HCT116 (cell line): ENCODE measurements around the gene PCSK2. TPM values are rescaled to one million over a fixed set of nuclear protein-coding genes. Genes with fewer than 3 reads are reported as not detected.

Source experiments
- ATAC-seq: fragments of 200-7000 bp; cut with Tn5 transposase; 2 replicates; pipeline ENCODE4 v1.9.1; 2020; ENCODE audit warnings: mild to moderate bottlenecking, moderate library complexity
- BruUV-seq: library from RNA; stranded (reverse); fragments of 400-500 nt; replicated peaks from 2 replicates; lab custom pipeline; 2021; lab: Mats Ljungman, UMichigan
- CTCF ChIA-PET: fragments of 300-600 bp; sonication (Branson Sonifier 250); formaldehyde crosslinking; loops from one replicate; lab custom pipeline; 2021; ENCODE audit warnings: antibody characterized with exemption; lab: Charles Lee
- POLR2A ChIA-PET: fragments of 300-600, 350-600 bp; sonication (Branson Sonifier 250); formaldehyde crosslinking; loops from one replicate; lab custom pipeline; 2021; ENCODE audit warnings: antibody characterized with exemption; lab: Charles Lee
- RAD21 ChIA-PET, 2 experiments: fragments of 300-600 bp; sonication (Branson Sonifier 250); formaldehyde crosslinking; loops; one replicate each; lab custom pipeline; 2023; ENCODE audit warnings: low total read pairs in 2 of 2; ENCODE audit not compliant: uncharacterized antibody in 2 of 2, unreplicated experiment in 2 of 2, low non-redundant PET in 1 of 2; lab: Charles Lee
- DNase-seq: peaks from one replicate; pipeline ENCODE4 v3.0.0-alpha.2; 2010; ENCODE audit warnings: low read depth, low spot score
- H2AFZ ChIP-seq: fragments of 200-600 bp; shearing (Covaris generic), sonication (generic); 2 replicates; pipeline ENCODE4 v1.6.1; 2017; ENCODE audit warnings: low read depth, mixed run types, mixed read lengths, antibody characterized with exemption, low read length; ENCODE audit not compliant: poor library complexity, severe bottlenecking
- H3K27ac ChIP-seq: 2 replicates; pipeline ENCODE4 v1.5.1; 2012; ENCODE audit warnings: low read depth, low read length
- H3K27me3 ChIP-seq: fragments of 200-600 bp; sonication (generic); 2 replicates; pipeline ENCODE4 v1.6.1; 2016; ENCODE audit warnings: mixed run types, low read length, mixed read lengths; ENCODE audit not compliant: insufficient read depth
- H3K36me3 ChIP-seq, 2 experiments: fragments of 200-500 bp in 1 of 2; fragments of 200-600 bp in 1 of 2; sonication (Bioruptor generic) in 1 of 2; sonication (generic) in 1 of 2; 2 replicates each; pipeline versions ENCODE4 v1.5.1 to v1.6.1; 2014 to 2016; ENCODE audit warnings: low read length in 2 of 2, inconsistent platforms in 1 of 2, mixed read lengths in 1 of 2, mixed run types in 1 of 2; ENCODE audit not compliant: insufficient read depth in 2 of 2, control insufficient read depth in 1 of 2
- H3K4me1 ChIP-seq, 2 experiments: fragments of 200-600 bp in 1 of 2; sonication (generic) in 1 of 2; 2 replicates each; pipeline versions ENCODE4 v1.5.1 to v1.6.1; 2012 to 2017; ENCODE audit warnings: low read length in 2 of 2, inconsistent platforms in 1 of 2, mild to moderate bottlenecking in 1 of 2, mixed read lengths in 1 of 2, mixed run types in 1 of 2, moderate library complexity in 1 of 2; ENCODE audit not compliant: insufficient read depth in 2 of 2, control insufficient read depth in 1 of 2
- H3K4me2 ChIP-seq: fragments of 200-600 bp; sonication (generic); 2 replicates; pipeline ENCODE4 v1.6.1; 2017; ENCODE audit warnings: mixed run types, low read length, mixed read lengths
- H3K4me3 ChIP-seq, 2 experiments: fragments of 200-600 bp in 1 of 2; sonication (generic) in 1 of 2; replicated peaks in 1 of 2; 2 replicates each; pipeline ENCODE4 v1.5.1; 2011 to 2016; ENCODE audit warnings: low read length in 2 of 2, control low read depth in 1 of 2, low read depth in 1 of 2, mild to moderate bottlenecking in 1 of 2, mixed read lengths in 1 of 2, mixed run types in 1 of 2
- H3K79me2 ChIP-seq: fragments of 200-600 bp; sonication (generic); 2 replicates; pipeline ENCODE4 v1.6.1; 2017; ENCODE audit warnings: mild to moderate bottlenecking, mixed run types, low read length, moderate library complexity, mixed read lengths; ENCODE audit not compliant: insufficient read depth
- H3K9ac ChIP-seq: fragments of 200-600 bp; sonication (generic); 2 replicates; pipeline ENCODE4 v1.6.1; 2016; ENCODE audit warnings: low read length, mixed read lengths
- H3K9me2 ChIP-seq: fragments of 200-600 bp; sonication (generic), shearing (Covaris generic); 2 replicates; pipeline ENCODE4 v1.6.1; 2017; ENCODE audit warnings: mixed run types, mild to moderate bottlenecking, moderate library complexity; ENCODE audit not compliant: insufficient read depth
- H3K9me3 ChIP-seq, 2 experiments: fragments of 200-500 bp in 1 of 2; fragments of 200-600 bp in 1 of 2; sonication (Bioruptor generic) in 1 of 2; sonication (generic) in 1 of 2; 2 replicates each; pipeline ENCODE4 v1.6.1; 2014 to 2017; ENCODE audit warnings: low read length in 2 of 2, mixed read lengths in 2 of 2, inconsistent platforms in 1 of 2, low read depth in 1 of 2, mild to moderate bottlenecking in 1 of 2, mixed run types in 1 of 2, moderate library complexity in 1 of 2; ENCODE audit not compliant: control insufficient read depth in 1 of 2, insufficient read depth in 1 of 2
- H4K20me1 ChIP-seq: fragments of 200-600 bp; sonication (generic), shearing (Covaris generic); 2 replicates; pipeline ENCODE4 v1.6.1; 2017; ENCODE audit warnings: mixed run types, mild to moderate bottlenecking, moderate library complexity; ENCODE audit not compliant: insufficient read depth
- EZH2 ChIP-seq: fragments of 200-600 bp; sonication (generic); IDR thresholded peaks from 2 replicates; pipeline ENCODE4 v1.6.1; 2017; ENCODE audit warnings: antibody characterized with exemption, mixed run types
- JUND ChIP-seq: IDR thresholded peaks from 2 replicates; pipeline ENCODE4 v1.6.1; 2012
- REST ChIP-seq: IDR thresholded peaks from 2 replicates; pipeline ENCODE4 v1.6.1; 2012; ENCODE audit warnings: low read depth
- ZNF274 ChIP-seq: fragments of 200-500 bp; sonication (Bioruptor generic); IDR thresholded peaks from 2 replicates; pipeline ENCODE4 v1.6.1; 2014; ENCODE audit warnings: mild to moderate bottlenecking, low read depth, low read length, inconsistent platforms
- intact Hi-C: fragments of 100-400 bp; cut with micrococcal nuclease; formaldehyde crosslinking; loops from 2 replicates; pipeline ENCODE4 v1.10.0; 2022
- total RNA-seq: library from RNA; stranded (reverse); gene quantifications from one replicate; pipeline ENCODE4 v1.2.1, GENCODE V29; 2021; ENCODE audit not compliant: unreplicated experiment
- TF ChIP-seq, protein P1 (sequence below), 3 experiments: fragments of 200-600 bp in 1 of 3; sonication (generic) in 1 of 3; IDR thresholded peaks in 2 of 3; conservative IDR thresholded peaks in 1 of 3; 2 replicates each; pipeline ENCODE4 v1.5.1; 2012 to 2017; ENCODE audit warnings: low read depth in 2 of 3, low read length in 2 of 3, antibody characterized with exemption in 1 of 3, borderline replicate concordance in 1 of 3, control low read depth in 1 of 3, mild to moderate bottlenecking in 1 of 3, mixed read lengths in 1 of 3, mixed run types in 1 of 3, moderate library complexity in 1 of 3; ENCODE audit not compliant: insufficient read depth in 1 of 3

PCSK2 gene
- total RNA-seq, 1 experiment from 2014 or later, result not detected

DNA sequence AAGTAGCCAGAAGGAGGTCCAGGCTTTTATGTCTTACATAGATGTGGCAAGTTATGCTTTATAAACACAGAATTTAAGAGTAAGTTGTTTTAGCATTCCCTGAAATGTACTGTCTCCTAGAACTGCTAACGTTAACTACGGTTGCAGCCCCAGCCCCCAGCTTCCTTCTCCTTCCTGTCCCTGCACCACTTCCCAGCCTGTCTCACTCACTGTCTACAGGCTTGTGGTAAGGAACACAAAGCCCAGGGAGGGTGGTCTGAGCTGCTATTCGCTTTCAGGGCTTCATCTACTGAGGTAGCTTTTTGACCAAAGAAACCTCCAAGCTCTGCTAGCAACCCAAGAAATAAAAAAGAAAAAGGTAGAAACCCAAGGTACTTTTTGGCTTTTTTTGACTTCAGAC is 35.9 kb downstream of the PCSK2 start:
- Histone ChIP-seq H3K36me3 (no peaks in the 10 kb centered on the region), H3K27me3 (peaks cover 15% of the 10 kb centered on the region; the same call in 1 of the 2 replicates), H3K9ac (no peak overlapping the region), H3K79me2 (no peaks in the 10 kb centered on the region), H3K4me1 (no peaks in the 10 kb centered on the region), H2AFZ (no peak overlapping the region), H3K9me3 (no peaks in the 10 kb centered on the region), H3K27ac (no peak overlapping the region), H3K9me2 (no peaks in the 10 kb centered on the region), H4K20me1 (no peaks in the 10 kb centered on the region), H3K4me3 (no peak overlapping the region), H3K4me2 (no peak overlapping the region)
- BruUV-seq, result no TSS peak
- no peak for ATAC-seq
- ChIA-PET POLR2A (no interaction called here), CTCF (no interaction called here), RAD21 (no interaction called here)
- DNase-seq, result no peak
- intact Hi-C loops, result no loop called here
- no peak for TF ChIP-seq ZNF274
- TF ChIP-seq, protein P1, sequence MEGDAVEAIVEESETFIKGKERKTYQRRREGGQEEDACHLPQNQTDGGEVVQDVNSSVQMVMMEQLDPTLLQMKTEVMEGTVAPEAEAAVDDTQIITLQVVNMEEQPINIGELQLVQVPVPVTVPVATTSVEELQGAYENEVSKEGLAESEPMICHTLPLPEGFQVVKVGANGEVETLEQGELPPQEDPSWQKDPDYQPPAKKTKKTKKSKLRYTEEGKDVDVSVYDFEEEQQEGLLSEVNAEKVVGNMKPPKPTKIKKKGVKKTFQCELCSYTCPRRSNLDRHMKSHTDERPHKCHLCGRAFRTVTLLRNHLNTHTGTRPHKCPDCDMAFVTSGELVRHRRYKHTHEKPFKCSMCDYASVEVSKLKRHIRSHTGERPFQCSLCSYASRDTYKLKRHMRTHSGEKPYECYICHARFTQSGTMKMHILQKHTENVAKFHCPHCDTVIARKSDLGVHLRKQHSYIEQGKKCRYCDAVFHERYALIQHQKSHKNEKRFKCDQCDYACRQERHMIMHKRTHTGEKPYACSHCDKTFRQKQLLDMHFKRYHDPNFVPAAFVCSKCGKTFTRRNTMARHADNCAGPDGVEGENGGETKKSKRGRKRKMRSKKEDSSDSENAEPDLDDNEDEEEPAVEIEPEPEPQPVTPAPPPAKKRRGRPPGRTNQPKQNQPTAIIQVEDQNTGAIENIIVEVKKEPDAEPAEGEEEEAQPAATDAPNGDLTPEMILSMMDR (IDR thresholded peaks at IDR 0.05 in 2 of 3, conservative IDR thresholded peaks at IDR 0.05 in 1 of 3; ENCODE audit: borderline replicate concordance in 1 of 3, insufficient read depth in 1 of 3, low read depth in 2 of 3, low read length in 2 of 3), result no peak
- TF ChIP-seq JUND, result no peak
- TF ChIP-seq REST, result no peak
- TF ChIP-seq EZH2, result no peak
- TF ChIP-seq, all 23 proteins: peak for 0
